SK-N-MC (cell line): ENCODE measurements around the gene RP9.
A peak's percentile ranks its signal among the peaks of the same experiment; 100 is the strongest.
"Not testable (repeated sequence)": the region's sequence is repeated elsewhere in the genome, so short reads cannot be mapped to it uniquely, and the experiment has no call there.

Experiments used
- DNase-seq: peaks from one replicate; pipeline ENCODE4 v3.0.0-alpha.2; 2011; ENCODE audit warnings: low read depth, low spot score
- H3K27ac ChIP-seq: fragments of 200-600 bp; sonication (generic); 2 replicates; pipeline ENCODE4 v1.5.1; 2016; ENCODE audit warnings: mixed run types
- H3K36me3 ChIP-seq: fragments of 200-600 bp; sonication (generic); 2 replicates; pipeline ENCODE4 v1.6.1; 2017; ENCODE audit warnings: antibody characterized with exemption, low read length, mixed read lengths; ENCODE audit not compliant: insufficient read depth
- H3K4me3 ChIP-seq: fragments of 200-600 bp; sonication (generic); 2 replicates; pipeline ENCODE4 v1.5.1; 2016
- H3K9ac ChIP-seq: fragments of 200-600 bp; sonication (generic); 2 replicates; pipeline ENCODE4 v1.8.0; 2017; ENCODE audit warnings: mixed run types, mixed read lengths; ENCODE audit not compliant: insufficient read length
- H3K9me3 ChIP-seq: fragments of 200-600 bp; sonication (generic); 2 replicates; pipeline ENCODE4 v1.6.1; 2017; ENCODE audit warnings: low read depth, mild to moderate bottlenecking, antibody characterized with exemption, low read length, moderate library complexity, mixed read lengths
- EZH2 ChIP-seq: fragments of 200-600 bp; sonication (generic); IDR thresholded peaks from one replicate; pipeline ENCODE4 v1.6.1; 2017; ENCODE audit warnings: antibody characterized with exemption
- FOXP2 ChIP-seq: optimal IDR thresholded peaks from 2 replicates; pipeline ENCODE3; 2011; ENCODE audit warnings: mild to moderate bottlenecking, moderate library complexity; ENCODE audit not compliant: insufficient read depth; ENCODE audit errors: extremely low read length, control extremely low read depth
- POLR2AphosphoS5 ChIP-seq: IDR thresholded peaks from 2 replicates; pipeline ENCODE4 v1.6.1; 2012; ENCODE audit warnings: mild to moderate bottlenecking, low read depth, low read length, borderline replicate concordance

RP9 gene

GRCh38 chr7:33109758-33110238 is 594 bp upstream of the RP9 start:
- Histone ChIP-seq H3K36me3 (peaks cover 2% of the 10 kb centered on the region; the same call in 1 of the 2 replicates), H3K27ac (no peak overlapping the region), H3K9ac (peak overlapping the region; percentile 66), H3K9me3 (no peaks in the 10 kb centered on the region), H3K4me3 (peak overlapping the region; percentile 86)
- no peak for DNase-seq
- TF ChIP-seq POLR2AphosphoS5 (no peak), FOXP2 (no peak), EZH2 (no peak)

- Histone ChIP-seq H3K9ac (peak overlapping the region; percentile 87), H3K27ac (no peak overlapping the region), H3K36me3 (peaks cover 7% of the 10 kb centered on the region), H3K4me3 (peak overlapping the region; percentile 86), H3K9me3 (no peaks in the 10 kb centered on the region)
- DNase-seq = no peak
- TF ChIP-seq POLR2AphosphoS5 (no peak), FOXP2 (no peak), EZH2 (no peak)
Observed at GRCh38 chr7:33108554-33109004, 625 bp downstream of the RP9 start.

GRCh38 chr7:33107136-33108066 is 1.8 kb downstream of the RP9 start:
- DNase-seq = no peak
- Histone ChIP-seq H3K9ac (peak overlapping the region; percentile 87), H3K27ac (no peak overlapping the region), H3K36me3 (peaks cover 19% of the 10 kb centered on the region), H3K9me3 (no peaks in the 10 kb centered on the region), H3K4me3 (peak overlapping the region; percentile 86)
- TF ChIP-seq POLR2AphosphoS5 = no peak
- TF ChIP-seq FOXP2 = no peak
- no peak for TF ChIP-seq EZH2

GRCh38 chr7:33101906-33102305 is 7.3 kb downstream of the RP9 start:
- Histone ChIP-seq H3K9me3 (no peaks in the 10 kb centered on the region), H3K4me3 (no peak overlapping the region), H3K36me3 (peaks cover 66% of the 10 kb centered on the region), H3K27ac (no peak overlapping the region), H3K9ac (no peak overlapping the region)
- DNase-seq = no peak
- TF ChIP-seq FOXP2 (no peak), EZH2 (no peak), POLR2AphosphoS5 (no peak)

GRCh38 chr7:33100770-33101169 is 8.4 kb downstream of the RP9 start:
- no peak overlapping the region for H3K9ac ChIP-seq
- TF ChIP-seq POLR2AphosphoS5 (no peak), EZH2 (no peak), FOXP2 (no peak)
- no peaks in the 10 kb centered on the region for H3K9me3 ChIP-seq
- no peak overlapping the region for H3K4me3 ChIP-seq
- H3K27ac ChIP-seq = no peak overlapping the region
- H3K36me3 ChIP-seq = peaks cover 78% of the 10 kb centered on the region
- no peak for DNase-seq

- TF ChIP-seq FOXP2 (no peak), EZH2 (no peak), POLR2AphosphoS5 (no peak)
- no peak for DNase-seq
- no peaks in the 10 kb centered on the region for H3K9me3 ChIP-seq
- H3K36me3 ChIP-seq = peaks cover 82% of the 10 kb centered on the region
- H3K9ac ChIP-seq = no peak overlapping the region
- peak overlapping the region; percentile 46; the same call in 1 of the 2 replicates for H3K27ac ChIP-seq
- no peak overlapping the region for H3K4me3 ChIP-seq
Observed at GRCh38 chr7:33099154-33099940, 9.9 kb downstream of the RP9 start.

GRCh38 chr7:33094745-33095275 is 14.4 kb downstream of the RP9 start:
- not testable (repeated sequence) for H3K9me3 ChIP-seq, H3K4me3 ChIP-seq, DNase-seq, H3K27ac ChIP-seq, H3K9ac ChIP-seq
- peaks cover 57% of the 10 kb centered on the region for H3K36me3 ChIP-seq

- H3K27ac ChIP-seq = no peak overlapping the region
- no peak overlapping the region for H3K4me3 ChIP-seq
- DNase-seq = no peak
- no peak for TF ChIP-seq EZH2
- TF ChIP-seq POLR2AphosphoS5 = no peak
- no peak for TF ChIP-seq FOXP2
- H3K9ac ChIP-seq = no peak overlapping the region
- peaks cover 41% of the 10 kb centered on the region for H3K36me3 ChIP-seq
- no peaks in the 10 kb centered on the region for H3K9me3 ChIP-seq
Observed at GRCh38 chr7:33093266-33093665, 15.9 kb downstream of the RP9 start.
